Activated naive CD8-positive, alpha-beta T cell treated with anti-CD3 and anti-CD28 coated beads, Interleukin-2, amount 50 U/mL, for 24 hours (primary cell): ENCODE measurements around the gene DUSP1.

Experiments used
- ATAC-seq: fragments of 150-1000 bp; cut with Tn5 transposase; one replicate; pipeline ENCODE4 v1.10.0; 2021
- DNase-seq: peaks from one replicate; pipeline ENCODE4 v3.0.0; 2021
- H3K27ac Mint-ChIP-seq: one replicate; pipeline ENCODE4 v1.8.0; 2021; ENCODE audit warnings: mild to moderate bottlenecking, mixed read lengths
- H3K27me3 Mint-ChIP-seq: one replicate; pipeline ENCODE4 v1.8.0; 2021; ENCODE audit warnings: mixed read lengths
- H3K36me3 Mint-ChIP-seq: one replicate; pipeline ENCODE4 v1.8.0; 2021; ENCODE audit warnings: low read depth, mixed read lengths
- H3K4me1 Mint-ChIP-seq: one replicate; pipeline ENCODE4 v1.8.0; 2021; ENCODE audit warnings: mixed read lengths
- H3K4me3 Mint-ChIP-seq: one replicate; pipeline ENCODE4 v1.8.0; 2021; ENCODE audit warnings: mild to moderate bottlenecking, moderate library complexity, mixed read lengths
- H3K9me3 Mint-ChIP-seq: one replicate; pipeline ENCODE4 v1.8.0; 2021; ENCODE audit warnings: mixed read lengths

DUSP1 gene

DNA sequence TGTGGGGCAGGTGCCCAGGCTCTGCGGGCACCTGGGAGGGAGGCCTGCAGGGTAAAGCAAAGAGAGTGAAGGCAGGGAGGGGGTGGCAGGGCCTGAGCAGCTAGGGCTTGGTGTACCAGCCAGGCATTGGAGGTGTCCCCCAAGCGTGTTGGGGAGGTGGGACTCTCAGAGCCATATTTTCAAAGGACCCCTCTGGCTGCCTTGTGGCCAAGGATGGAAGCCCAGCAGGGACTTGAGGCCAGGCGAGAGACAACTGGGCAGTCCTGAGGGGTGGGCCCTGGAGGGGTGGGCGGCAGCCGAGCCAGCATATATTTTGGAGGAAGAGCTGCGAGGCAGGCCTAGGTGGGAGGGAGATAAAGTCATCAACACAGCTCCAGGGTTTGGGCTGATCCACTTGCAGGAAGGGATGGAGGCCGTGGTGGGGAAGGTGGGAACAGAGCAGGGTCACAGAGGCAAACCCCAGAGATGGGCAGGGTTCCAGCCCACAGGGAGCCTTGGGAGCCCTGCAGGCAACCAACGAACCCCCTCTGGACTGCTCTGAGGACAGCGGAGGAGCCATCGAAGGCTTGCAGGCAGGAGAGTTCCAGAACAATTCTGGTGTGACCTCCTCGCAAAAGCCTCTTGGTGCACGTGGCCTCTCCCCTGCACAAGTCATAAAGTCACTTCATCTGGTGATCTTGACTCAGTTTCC lies 35.7 kb downstream of the DUSP1 start:
- no peak for DNase-seq
- Mint-ChIP-seq H3K36me3 (no peaks in the 10 kb centered on the region), H3K4me3 (no peak overlapping the region), H3K4me1 (no peaks in the 10 kb centered on the region), H3K27me3 (no peaks in the 10 kb centered on the region), H3K27ac (no peak overlapping the region), H3K9me3 (no peaks in the 10 kb centered on the region)
- no peak for ATAC-seq

DNA sequence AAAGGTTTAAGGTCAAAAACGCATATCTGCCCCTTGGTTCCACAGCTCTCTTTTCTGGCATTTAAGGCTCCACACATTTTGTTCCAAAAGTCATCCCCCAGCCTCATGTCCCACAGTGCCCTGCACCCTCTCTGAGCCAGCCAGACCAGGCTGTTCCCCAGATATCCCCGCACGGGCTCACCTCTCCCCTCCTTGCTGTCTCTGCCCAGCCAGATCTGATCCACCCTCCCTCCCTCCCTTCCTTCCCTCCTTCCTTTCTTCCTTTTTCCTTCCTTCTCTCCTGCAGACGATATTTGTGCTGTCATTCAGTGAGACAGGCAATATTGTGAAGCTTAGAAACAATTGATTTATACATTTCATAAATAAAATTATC lies 37.0 kb downstream of the DUSP1 start:
- Mint-ChIP-seq H3K27me3 (no peaks in the 10 kb centered on the region), H3K4me1 (no peaks in the 10 kb centered on the region), H3K36me3 (no peaks in the 10 kb centered on the region), H3K9me3 (no peaks in the 10 kb centered on the region), H3K4me3 (no peak overlapping the region), H3K27ac (no peak overlapping the region)
- DNase-seq (no peak), ATAC-seq (no peak)

GRCh38 chr5:172733131-172733973 lies 37.6 kb downstream of the DUSP1 start:
- Mint-ChIP-seq H3K27me3 (no peaks in the 10 kb centered on the region), H3K4me1 (no peaks in the 10 kb centered on the region), H3K27ac (no peak overlapping the region), H3K9me3 (no peaks in the 10 kb centered on the region), H3K36me3 (no peaks in the 10 kb centered on the region), H3K4me3 (no peak overlapping the region)
- DNase-seq: no peak
- no peak for ATAC-seq

DNA sequence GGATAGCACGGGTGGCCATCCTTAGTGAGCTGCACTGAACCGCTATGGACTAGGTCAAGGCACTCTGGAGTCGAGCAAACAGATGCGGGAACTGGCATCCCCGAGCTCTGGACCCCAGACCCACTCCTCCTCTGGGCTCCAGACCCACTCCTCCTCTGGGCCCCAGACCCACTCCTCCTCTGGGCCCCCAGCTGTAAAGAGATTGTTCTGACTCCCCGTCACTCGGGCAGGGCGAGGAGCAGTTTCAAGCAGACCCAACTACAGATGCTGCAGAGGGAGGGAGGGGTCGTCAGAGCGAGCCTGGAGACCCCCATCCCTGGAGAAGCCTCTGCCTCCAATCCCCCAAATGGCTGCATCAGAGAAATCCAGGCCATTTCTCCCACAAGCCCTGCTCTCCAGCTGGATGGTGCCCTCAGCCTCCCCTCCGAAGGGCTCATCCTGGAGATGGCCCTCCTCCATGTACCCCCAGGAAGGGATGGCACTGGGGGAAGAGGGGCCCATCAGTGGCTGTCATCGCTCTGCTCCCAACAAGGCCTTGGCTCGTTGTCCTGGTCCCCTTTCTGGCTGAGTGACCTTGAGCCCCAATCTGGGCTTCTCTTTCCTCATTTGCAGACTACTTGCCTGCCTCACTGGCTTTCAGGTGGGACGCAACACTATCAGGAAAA lies 38.7 kb downstream of the DUSP1 start:
- Mint-ChIP-seq H3K4me3 (no peak overlapping the region), H3K4me1 (no peaks in the 10 kb centered on the region), H3K36me3 (no peaks in the 10 kb centered on the region), H3K27me3 (no peaks in the 10 kb centered on the region), H3K27ac (no peak overlapping the region), H3K9me3 (no peaks in the 10 kb centered on the region)
- no peak for ATAC-seq
- no peak for DNase-seq

- DNase-seq (no peak), ATAC-seq (no peak)
- H3K27me3 Mint-ChIP-seq: no peaks in the 10 kb centered on the region
- no peak overlapping the region for H3K27ac Mint-ChIP-seq
- no peaks in the 10 kb centered on the region for H3K9me3 Mint-ChIP-seq
- no peaks in the 10 kb centered on the region for H3K36me3 Mint-ChIP-seq
- H3K4me3 Mint-ChIP-seq: no peak overlapping the region
- H3K4me1 Mint-ChIP-seq: no peaks in the 10 kb centered on the region
Observed at GRCh38 chr5:172731680-172732074, 39.3 kb downstream of the DUSP1 start.

GRCh38 chr5:172730981-172731679 lies 39.9 kb downstream of the DUSP1 start:
- Mint-ChIP-seq H3K27me3 (no peaks in the 10 kb centered on the region), H3K4me3 (no peak overlapping the region), H3K27ac (no peak overlapping the region), H3K36me3 (no peaks in the 10 kb centered on the region), H3K4me1 (no peaks in the 10 kb centered on the region), H3K9me3 (no peaks in the 10 kb centered on the region)
- ATAC-seq: no peak
- no peak for DNase-seq

GRCh38 chr5:172730222-172730621 lies 40.8 kb downstream of the DUSP1 start:
- Mint-ChIP-seq H3K4me3 (no peak overlapping the region), H3K27ac (no peak overlapping the region), H3K9me3 (no peaks in the 10 kb centered on the region), H3K36me3 (no peaks in the 10 kb centered on the region), H3K27me3 (no peaks in the 10 kb centered on the region), H3K4me1 (no peaks in the 10 kb centered on the region)
- ATAC-seq: no peak
- no peak for DNase-seq

DNA sequence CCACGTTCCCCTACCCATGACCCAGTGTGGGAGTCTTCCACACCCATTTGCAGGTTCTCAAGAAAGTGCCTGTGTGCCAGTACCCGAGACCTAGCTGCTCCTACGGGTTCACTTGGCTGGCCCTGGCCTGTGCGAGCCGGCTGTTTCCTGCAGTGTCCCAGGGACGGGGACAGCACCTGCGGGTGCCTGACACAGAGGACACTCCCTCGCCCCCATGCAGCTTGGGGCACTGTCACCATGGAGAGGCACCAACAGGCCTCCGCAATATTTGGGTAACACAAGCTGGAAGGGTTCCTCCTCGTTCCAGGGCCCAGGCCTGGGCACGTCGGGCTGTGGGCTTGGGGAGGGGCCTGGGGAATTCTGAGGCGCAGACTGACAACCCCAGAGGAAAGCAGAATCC lies 41.4 kb downstream of the DUSP1 start:
- Mint-ChIP-seq H3K9me3 (no peaks in the 10 kb centered on the region), H3K4me1 (no peaks in the 10 kb centered on the region), H3K36me3 (no peaks in the 10 kb centered on the region), H3K4me3 (no peak overlapping the region), H3K27ac (no peak overlapping the region), H3K27me3 (no peaks in the 10 kb centered on the region)
- DNase-seq: no peak
- no peak for ATAC-seq

DNA sequence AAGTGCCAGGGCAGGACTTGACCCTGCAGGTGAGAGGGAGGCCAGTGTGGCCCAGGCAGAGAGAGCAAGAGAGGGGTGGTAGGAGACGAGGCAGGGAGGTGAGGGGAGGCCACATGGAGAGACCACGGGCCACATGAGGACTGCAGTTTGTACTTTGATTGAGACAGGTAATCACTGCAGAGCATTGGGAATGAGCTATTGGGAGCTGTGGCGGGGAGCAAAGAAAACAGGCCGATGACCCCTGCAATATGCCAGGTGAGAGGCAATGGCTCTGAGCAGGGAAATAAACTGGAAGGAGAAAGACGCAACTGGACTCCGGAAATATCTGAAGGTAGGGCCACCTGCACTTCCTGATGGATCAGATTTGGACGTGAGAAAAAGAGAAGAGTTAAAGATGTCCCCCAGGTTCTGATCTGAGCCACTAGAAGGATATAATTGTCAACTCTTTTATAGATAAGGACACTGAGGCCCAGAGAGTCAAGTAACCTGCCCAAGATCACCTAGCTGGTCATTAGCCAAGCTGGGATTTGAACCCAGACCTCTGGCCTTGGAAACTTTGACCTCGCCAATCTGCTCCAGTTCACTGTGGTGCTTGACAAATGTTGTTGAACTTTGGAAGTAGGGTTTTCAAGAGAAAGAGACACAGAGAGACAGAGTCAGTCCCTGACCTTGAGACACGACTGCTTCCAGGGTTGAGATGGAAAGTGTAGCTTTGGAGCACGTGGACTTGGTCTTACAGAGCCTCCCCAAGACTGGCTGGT lies 42.3 kb downstream of the DUSP1 start:
- ATAC-seq (no peak), DNase-seq (no peak)
- no peaks in the 10 kb centered on the region for H3K4me1 Mint-ChIP-seq
- H3K4me3 Mint-ChIP-seq: no peak overlapping the region
- no peak overlapping the region for H3K27ac Mint-ChIP-seq
- H3K27me3 Mint-ChIP-seq: no peaks in the 10 kb centered on the region
- no peaks in the 10 kb centered on the region for H3K36me3 Mint-ChIP-seq
- no peaks in the 10 kb centered on the region for H3K9me3 Mint-ChIP-seq

GRCh38 chr5:172727551-172727950 lies 43.4 kb downstream of the DUSP1 start:
- no peak for DNase-seq
- no peak overlapping the region for H3K27ac Mint-ChIP-seq
- no peaks in the 10 kb centered on the region for H3K27me3 Mint-ChIP-seq
- H3K9me3 Mint-ChIP-seq: no peaks in the 10 kb centered on the region
- peaks cover 4% of the 10 kb centered on the region for H3K4me1 Mint-ChIP-seq
- no peak for ATAC-seq
- no peaks in the 10 kb centered on the region for H3K36me3 Mint-ChIP-seq
- H3K4me3 Mint-ChIP-seq: no peak overlapping the region

DNA sequence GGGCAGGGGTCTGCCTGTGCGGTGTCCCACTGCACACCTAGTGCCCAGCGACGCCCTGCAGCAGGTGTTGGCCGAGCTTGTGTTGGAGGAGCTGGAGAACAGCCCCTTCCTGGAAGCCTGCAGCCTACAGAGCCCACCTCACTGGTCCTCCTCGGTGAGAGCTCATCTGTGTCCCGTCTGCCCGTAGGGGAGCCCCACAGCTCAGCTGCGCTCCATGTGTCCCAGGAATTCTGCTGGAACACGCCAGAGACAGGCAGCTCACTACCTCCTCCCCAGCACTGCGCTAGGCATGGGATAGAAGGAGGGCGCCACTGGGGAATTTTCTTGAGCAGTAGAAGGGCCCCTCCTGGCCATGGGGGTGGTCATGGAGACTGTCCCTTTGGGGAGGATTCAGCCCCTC lies 44.0 kb downstream of the DUSP1 start:
- ATAC-seq: no peak
- no peak overlapping the region for H3K27ac Mint-ChIP-seq
- H3K4me3 Mint-ChIP-seq: no peak overlapping the region

DNA sequence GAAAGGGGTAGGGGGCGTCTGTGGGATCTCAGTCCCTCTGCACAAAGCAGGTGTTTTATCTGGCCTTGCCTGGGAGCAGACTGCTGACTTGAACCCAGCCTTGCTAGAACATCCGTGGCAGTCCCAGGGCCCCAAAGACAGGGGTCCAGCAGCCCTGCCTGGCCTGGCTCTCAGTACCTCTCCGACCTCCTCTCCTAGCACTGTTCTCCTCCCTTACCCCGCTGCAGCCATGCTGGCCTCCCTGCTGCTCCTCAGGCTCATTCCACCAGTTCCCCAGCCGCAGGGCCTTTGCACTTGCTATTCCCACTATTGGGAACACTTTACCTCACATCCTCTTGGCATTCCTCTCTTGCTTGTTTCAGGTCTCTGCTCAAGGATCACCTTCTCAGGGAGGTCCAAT lies 45.2 kb downstream of the DUSP1 start:
- Mint-ChIP-seq H3K27me3 (no peaks in the 10 kb centered on the region), H3K9me3 (no peaks in the 10 kb centered on the region), H3K36me3 (no peaks in the 10 kb centered on the region), H3K4me3 (no peak overlapping the region), H3K4me1 (peaks cover 15% of the 10 kb centered on the region), H3K27ac (no peak overlapping the region)
- ATAC-seq (no peak), DNase-seq (no peak)

More for the DNA sequence above, 44.0 kb downstream of the DUSP1 start:
- Mint-ChIP-seq H3K9me3 (no peaks in the 10 kb centered on the region), H3K4me1 (peaks cover 9% of the 10 kb centered on the region), H3K27me3 (no peaks in the 10 kb centered on the region), H3K36me3 (no peaks in the 10 kb centered on the region)
- DNase-seq: no peak

DNA sequence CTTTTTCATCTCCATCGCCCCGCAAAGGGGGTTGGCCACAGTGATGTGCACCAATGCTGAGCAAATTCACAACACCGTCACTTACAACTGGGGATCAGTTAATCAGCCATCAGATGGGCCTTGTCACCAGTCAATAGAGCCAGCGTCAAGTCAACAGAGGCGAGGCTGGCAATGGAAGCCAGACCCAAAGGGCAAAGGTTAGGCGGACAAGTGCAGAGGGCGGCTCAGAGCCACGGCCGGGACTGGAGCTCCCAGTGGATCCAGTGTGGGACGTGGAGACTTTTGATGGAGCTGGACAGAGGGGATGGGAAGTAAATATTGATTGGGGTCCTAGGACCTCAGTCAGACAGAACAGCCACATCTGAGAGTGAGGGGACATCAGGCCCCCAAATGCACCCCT lies 45.7 kb downstream of the DUSP1 start:
- Mint-ChIP-seq H3K27ac (no peak overlapping the region), H3K4me3 (no peak overlapping the region), H3K4me1 (peaks cover 15% of the 10 kb centered on the region), H3K9me3 (no peaks in the 10 kb centered on the region), H3K36me3 (no peaks in the 10 kb centered on the region), H3K27me3 (no peaks in the 10 kb centered on the region)
- DNase-seq (no peak), ATAC-seq (no peak)
